HEK293 (cell line): Measurements from ENCODE around the gene PAX2.

ENCODE experiments used
- CTCF ChIA-PET: fragments of 350-600 bp; formaldehyde crosslinking; extraction: SDS; loops from one replicate; lab custom pipeline; 2021; ENCODE audit warnings: antibody characterized with exemption; lab: Yijun Ruan, JAX
- POLR2A ChIA-PET: fragments of 300-600 bp; formaldehyde crosslinking; extraction: SDS; loops from one replicate; lab custom pipeline; 2020; ENCODE audit warnings: antibody characterized with exemption, inconsistent platforms; lab: Yijun Ruan, JAX
- H3K27ac ChIP-seq: fragments of 200-500 bp; sonication (Bioruptor generic); 2 replicates; pipeline ENCODE4 v1.5.1; 2014; ENCODE audit warnings: low read depth, low read length, control low read depth, inconsistent platforms; ENCODE audit errors: extremely low read depth
- H3K36me3 ChIP-seq, 2 experiments: fragments of 200-500 bp in 1 of 2; sonication (Bioruptor generic) in 1 of 2; 1 replicate in 1 of 2; 2 replicates in 1 of 2; pipeline ENCODE4 v1.5.1; 2014 to 2017; ENCODE audit warnings: inconsistent platforms in 2 of 2, low read length in 2 of 2; ENCODE audit not compliant: control insufficient read depth in 2 of 2, insufficient read depth in 1 of 2
- H3K4me1 ChIP-seq: fragments of 200-500 bp; sonication (Bioruptor generic); 2 replicates; pipeline ENCODE4 v1.5.1; 2014; ENCODE audit warnings: mild to moderate bottlenecking, low read length, inconsistent platforms; ENCODE audit not compliant: control insufficient read depth, insufficient read depth
- H3K4me3 ChIP-seq: 2 replicates; pipeline ENCODE4 v1.5.1; 2011; ENCODE audit warnings: low read depth, mild to moderate bottlenecking, control low read depth, low read length, moderate library complexity
- H3K9me3 ChIP-seq: fragments of 200-500 bp; sonication (Bioruptor generic); 2 replicates; pipeline ENCODE4 v1.5.1; 2014; ENCODE audit warnings: low read depth, low read length, inconsistent platforms; ENCODE audit not compliant: control insufficient read depth, insufficient read depth
- KLF16 ChIP-seq: fragments of 450-650 bp; formaldehyde crosslinking; IDR thresholded peaks from 2 replicates; pipeline ENCODE4 v1.5.1; 2017; ENCODE audit warnings: missing biosample characterization, missing genetic modification characterization
- SCRT1 ChIP-seq: fragments of 450-650 bp; formaldehyde crosslinking; IDR thresholded peaks from 2 replicates; pipeline ENCODE4 v1.5.1; 2016; ENCODE audit warnings: missing biosample characterization, missing genetic modification characterization, borderline replicate concordance
- SCRT2 ChIP-seq: fragments of 450-650 bp; formaldehyde crosslinking; IDR thresholded peaks from 2 replicates; pipeline ENCODE4 v1.5.1; 2016; ENCODE audit warnings: missing biosample characterization, missing genetic modification characterization
- TRIM28 ChIP-seq: IDR thresholded peaks from 2 replicates; pipeline ENCODE4 v1.6.1; 2011; ENCODE audit warnings: low read length, control low read depth, borderline replicate concordance
- ZFP69B ChIP-seq: fragments of 450-650 bp; formaldehyde crosslinking; IDR thresholded peaks from 2 replicates; pipeline ENCODE4 v1.5.1; 2016; ENCODE audit warnings: missing biosample characterization, missing genetic modification characterization
- ZNF112 ChIP-seq: fragments of 450-650 bp; formaldehyde crosslinking; IDR thresholded peaks from 2 replicates; pipeline ENCODE4 v1.5.0; 2017; ENCODE audit warnings: missing biosample characterization, missing genetic modification characterization
- ZNF16 ChIP-seq: fragments of 450-650 bp; formaldehyde crosslinking; IDR thresholded peaks from 2 replicates; pipeline ENCODE4 v1.5.1; 2016; ENCODE audit warnings: low read depth, missing biosample characterization, missing genetic modification characterization
- ZNF266 ChIP-seq: fragments of 450-650 bp; formaldehyde crosslinking; IDR thresholded peaks from 2 replicates; pipeline ENCODE4 v1.5.1; 2016; ENCODE audit warnings: missing biosample characterization, missing genetic modification characterization, low read depth
- ZNF311 ChIP-seq: fragments of 450-650 bp; formaldehyde crosslinking; IDR thresholded peaks from 2 replicates; pipeline ENCODE4 v1.5.1; 2017; ENCODE audit warnings: missing biosample characterization, missing genetic modification characterization, borderline replicate concordance
- ZNF510 ChIP-seq: fragments of 450-650 bp; formaldehyde crosslinking; IDR thresholded peaks from 2 replicates; pipeline ENCODE4 v1.5.1; 2018; ENCODE audit warnings: mild to moderate bottlenecking, missing genetic modification characterization, missing biosample characterization; ENCODE audit not compliant: insufficient replicate concordance
- ZNF521 ChIP-seq: fragments of 450-650 bp; formaldehyde crosslinking; IDR thresholded peaks from 2 replicates; pipeline ENCODE4 v1.5.1; 2017; ENCODE audit warnings: missing biosample characterization, mild to moderate bottlenecking, missing genetic modification characterization
- ZNF837 ChIP-seq: fragments of 450-650 bp; formaldehyde crosslinking; IDR thresholded peaks from 2 replicates; pipeline ENCODE4 v1.5.1; 2016; ENCODE audit warnings: missing biosample characterization, missing genetic modification characterization
- ZXDB ChIP-seq: fragments of 450-650 bp; formaldehyde crosslinking; IDR thresholded peaks from 2 replicates; pipeline ENCODE4 v1.5.1; 2016; ENCODE audit warnings: missing biosample characterization, missing genetic modification characterization
- TF ChIP-seq, protein P1 (sequence below): fragments of 450-650 bp; IDR thresholded peaks from 2 replicates; pipeline ENCODE4 v1.5.1; 2018; ENCODE audit warnings: missing biosample characterization, missing genetic modification characterization
- TF ChIP-seq, protein P2 (sequence below): fragments of 450-650 bp; formaldehyde crosslinking; optimal IDR thresholded peaks from 2 replicates; pipeline ENCODE3; 2016; ENCODE audit warnings: missing biosample characterization, mild to moderate bottlenecking, missing genetic modification characterization
- TF ChIP-seq, protein P3 (sequence below): fragments of 450-650 bp; formaldehyde crosslinking; conservative IDR thresholded peaks from 2 replicates; pipeline ENCODE4 v1.5.1; 2016; ENCODE audit warnings: low read depth, missing biosample characterization, missing genetic modification characterization
- TF ChIP-seq, protein P4 (sequence below): fragments of 450-650 bp; formaldehyde crosslinking; IDR thresholded peaks from 2 replicates; pipeline ENCODE4 v1.5.1; 2016; ENCODE audit warnings: missing biosample characterization, missing genetic modification characterization
- TF ChIP-seq, protein P5 (sequence below): fragments of 450-650 bp; formaldehyde crosslinking; IDR thresholded peaks from 2 replicates; pipeline ENCODE4 v1.5.1; 2016; ENCODE audit warnings: missing biosample characterization, missing genetic modification characterization, borderline replicate concordance

PAX2 gene

DNA sequence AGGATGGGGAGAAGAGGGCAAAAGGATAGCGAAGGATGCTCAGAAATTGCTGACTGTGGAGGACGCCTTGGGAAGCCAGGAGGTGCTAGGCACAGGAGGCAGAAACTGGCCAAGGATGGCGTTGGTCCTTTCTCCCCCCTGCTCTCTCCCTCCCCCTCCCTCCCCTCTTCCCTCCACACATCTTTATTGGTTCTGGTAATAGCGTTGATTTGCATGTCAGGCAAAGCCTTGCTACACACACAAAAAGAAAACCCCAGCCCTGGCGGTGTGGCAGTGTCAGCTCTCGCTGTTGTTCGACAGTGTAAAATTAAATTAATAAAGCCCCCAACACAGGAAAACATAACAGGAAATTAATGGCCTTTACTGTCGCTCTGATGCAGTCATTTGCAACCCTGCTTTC lies 47.2 kb downstream of the PAX2 start:
- CTCF ChIA-PET: no interaction called here
- H3K9me3 ChIP-seq: no peaks in the 10 kb centered on the region
- H3K27ac ChIP-seq: no peak overlapping the region
- TF ChIP-seq ZNF311 (tag by site-specific recombination) (no peak), ZXDB (tag by site-specific recombination) (no peak), TRIM28 (no peak), KLF16 (tag by site-specific recombination) (no peak), ZFP69B (tag by site-specific recombination) (no peak), ZNF510 (tag by site-specific recombination) (no peak), ZNF112 (tag by site-specific recombination) (no peak), SCRT2 (tag by site-specific recombination) (no peak), SCRT1 (tag by site-specific recombination) (no peak), ZNF16 (tag by site-specific recombination) (no peak), ZNF837 (tag by site-specific recombination) (no peak), ZNF521 (tag by site-specific recombination) (no peak), ZNF266 (tag by site-specific recombination) (no peak)
- TF ChIP-seq, protein P1, sequence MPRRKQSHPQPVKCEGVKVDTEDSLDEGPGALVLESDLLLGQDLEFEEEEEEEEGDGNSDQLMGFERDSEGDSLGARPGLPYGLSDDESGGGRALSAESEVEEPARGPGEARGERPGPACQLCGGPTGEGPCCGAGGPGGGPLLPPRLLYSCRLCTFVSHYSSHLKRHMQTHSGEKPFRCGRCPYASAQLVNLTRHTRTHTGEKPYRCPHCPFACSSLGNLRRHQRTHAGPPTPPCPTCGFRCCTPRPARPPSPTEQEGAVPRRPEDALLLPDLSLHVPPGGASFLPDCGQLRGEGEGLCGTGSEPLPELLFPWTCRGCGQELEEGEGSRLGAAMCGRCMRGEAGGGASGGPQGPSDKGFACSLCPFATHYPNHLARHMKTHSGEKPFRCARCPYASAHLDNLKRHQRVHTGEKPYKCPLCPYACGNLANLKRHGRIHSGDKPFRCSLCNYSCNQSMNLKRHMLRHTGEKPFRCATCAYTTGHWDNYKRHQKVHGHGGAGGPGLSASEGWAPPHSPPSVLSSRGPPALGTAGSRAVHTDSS (tag by site-specific recombination): no peak
- TF ChIP-seq, protein P2, sequence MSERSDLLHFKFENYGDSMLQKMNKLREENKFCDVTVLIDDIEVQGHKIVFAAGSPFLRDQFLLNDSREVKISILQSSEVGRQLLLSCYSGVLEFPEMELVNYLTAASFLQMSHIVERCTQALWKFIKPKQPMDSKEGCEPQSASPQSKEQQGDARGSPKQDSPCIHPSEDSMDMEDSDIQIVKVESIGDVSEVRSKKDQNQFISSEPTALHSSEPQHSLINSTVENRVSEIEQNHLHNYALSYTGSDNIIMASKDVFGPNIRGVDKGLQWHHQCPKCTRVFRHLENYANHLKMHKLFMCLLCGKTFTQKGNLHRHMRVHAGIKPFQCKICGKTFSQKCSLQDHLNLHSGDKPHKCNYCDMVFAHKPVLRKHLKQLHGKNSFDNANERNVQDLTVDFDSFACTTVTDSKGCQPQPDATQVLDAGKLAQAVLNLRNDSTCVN: no peak
- TF ChIP-seq, protein P3, sequence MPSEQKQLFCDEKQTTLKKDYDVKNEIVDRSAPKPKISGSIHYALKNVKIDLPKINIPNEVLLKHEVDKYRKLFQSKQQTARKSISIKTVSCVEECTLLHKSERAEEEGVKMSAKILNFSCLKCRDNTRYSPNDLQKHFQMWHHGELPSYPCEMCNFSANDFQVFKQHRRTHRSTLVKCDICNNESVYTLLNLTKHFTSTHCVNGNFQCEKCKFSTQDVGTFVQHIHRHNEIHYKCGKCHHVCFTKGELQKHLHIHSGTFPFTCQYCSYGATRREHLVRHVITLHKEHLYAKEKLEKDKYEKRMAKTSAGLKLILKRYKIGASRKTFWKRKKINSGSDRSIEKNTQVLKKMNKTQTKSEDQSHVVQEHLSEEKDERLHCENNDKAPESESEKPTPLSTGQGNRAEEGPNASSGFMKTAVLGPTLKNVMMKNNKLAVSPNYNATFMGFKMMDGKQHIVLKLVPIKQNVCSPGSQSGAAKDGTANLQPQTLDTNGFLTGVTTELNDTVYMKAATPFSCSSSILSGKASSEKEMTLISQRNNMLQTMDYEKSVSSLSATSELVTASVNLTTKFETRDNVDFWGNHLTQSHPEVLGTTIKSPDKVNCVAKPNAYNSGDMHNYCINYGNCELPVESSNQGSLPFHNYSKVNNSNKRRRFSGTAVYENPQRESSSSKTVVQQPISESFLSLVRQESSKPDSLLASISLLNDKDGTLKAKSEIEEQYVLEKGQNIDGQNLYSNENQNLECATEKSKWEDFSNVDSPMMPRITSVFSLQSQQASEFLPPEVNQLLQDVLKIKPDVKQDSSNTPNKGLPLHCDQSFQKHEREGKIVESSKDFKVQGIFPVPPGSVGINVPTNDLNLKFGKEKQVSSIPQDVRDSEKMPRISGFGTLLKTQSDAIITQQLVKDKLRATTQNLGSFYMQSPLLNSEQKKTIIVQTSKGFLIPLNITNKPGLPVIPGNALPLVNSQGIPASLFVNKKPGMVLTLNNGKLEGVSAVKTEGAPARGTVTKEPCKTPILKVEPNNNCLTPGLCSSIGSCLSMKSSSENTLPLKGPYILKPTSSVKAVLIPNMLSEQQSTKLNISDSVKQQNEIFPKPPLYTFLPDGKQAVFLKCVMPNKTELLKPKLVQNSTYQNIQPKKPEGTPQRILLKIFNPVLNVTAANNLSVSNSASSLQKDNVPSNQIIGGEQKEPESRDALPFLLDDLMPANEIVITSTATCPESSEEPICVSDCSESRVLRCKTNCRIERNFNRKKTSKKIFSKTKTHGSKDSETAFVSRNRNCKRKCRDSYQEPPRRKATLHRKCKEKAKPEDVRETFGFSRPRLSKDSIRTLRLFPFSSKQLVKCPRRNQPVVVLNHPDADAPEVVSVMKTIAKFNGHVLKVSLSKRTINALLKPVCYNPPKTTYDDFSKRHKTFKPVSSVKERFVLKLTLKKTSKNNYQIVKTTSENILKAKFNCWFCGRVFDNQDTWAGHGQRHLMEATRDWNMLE: no peak
- TF ChIP-seq, protein P4, sequence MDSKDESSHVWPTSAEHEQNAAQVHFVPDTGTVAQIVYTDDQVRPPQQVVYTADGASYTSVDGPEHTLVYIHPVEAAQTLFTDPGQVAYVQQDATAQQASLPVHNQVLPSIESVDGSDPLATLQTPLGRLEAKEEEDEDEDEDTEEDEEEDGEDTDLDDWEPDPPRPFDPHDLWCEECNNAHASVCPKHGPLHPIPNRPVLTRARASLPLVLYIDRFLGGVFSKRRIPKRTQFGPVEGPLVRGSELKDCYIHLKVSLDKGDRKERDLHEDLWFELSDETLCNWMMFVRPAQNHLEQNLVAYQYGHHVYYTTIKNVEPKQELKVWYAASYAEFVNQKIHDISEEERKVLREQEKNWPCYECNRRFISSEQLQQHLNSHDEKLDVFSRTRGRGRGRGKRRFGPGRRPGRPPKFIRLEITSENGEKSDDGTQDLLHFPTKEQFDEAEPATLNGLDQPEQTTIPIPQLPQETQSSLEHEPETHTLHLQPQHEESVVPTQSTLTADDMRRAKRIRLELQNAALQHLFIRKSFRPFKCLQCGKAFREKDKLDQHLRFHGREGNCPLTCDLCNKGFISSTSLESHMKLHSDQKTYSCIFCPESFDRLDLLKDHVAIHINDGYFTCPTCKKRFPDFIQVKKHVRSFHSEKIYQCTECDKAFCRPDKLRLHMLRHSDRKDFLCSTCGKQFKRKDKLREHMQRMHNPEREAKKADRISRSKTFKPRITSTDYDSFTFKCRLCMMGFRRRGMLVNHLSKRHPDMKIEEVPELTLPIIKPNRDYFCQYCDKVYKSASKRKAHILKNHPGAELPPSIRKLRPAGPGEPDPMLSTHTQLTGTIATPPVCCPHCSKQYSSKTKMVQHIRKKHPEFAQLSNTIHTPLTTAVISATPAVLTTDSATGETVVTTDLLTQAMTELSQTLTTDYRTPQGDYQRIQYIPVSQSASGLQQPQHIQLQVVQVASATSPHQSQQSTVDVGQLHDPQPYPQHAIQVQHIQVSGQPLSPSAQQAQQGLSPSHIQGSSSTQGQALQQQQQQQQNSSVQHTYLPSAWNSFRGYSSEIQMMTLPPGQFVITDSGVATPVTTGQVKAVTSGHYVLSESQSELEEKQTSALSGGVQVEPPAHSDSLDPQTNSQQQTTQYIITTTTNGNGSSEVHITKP (tag by site-specific recombination): no peak
- TF ChIP-seq, protein P5, sequence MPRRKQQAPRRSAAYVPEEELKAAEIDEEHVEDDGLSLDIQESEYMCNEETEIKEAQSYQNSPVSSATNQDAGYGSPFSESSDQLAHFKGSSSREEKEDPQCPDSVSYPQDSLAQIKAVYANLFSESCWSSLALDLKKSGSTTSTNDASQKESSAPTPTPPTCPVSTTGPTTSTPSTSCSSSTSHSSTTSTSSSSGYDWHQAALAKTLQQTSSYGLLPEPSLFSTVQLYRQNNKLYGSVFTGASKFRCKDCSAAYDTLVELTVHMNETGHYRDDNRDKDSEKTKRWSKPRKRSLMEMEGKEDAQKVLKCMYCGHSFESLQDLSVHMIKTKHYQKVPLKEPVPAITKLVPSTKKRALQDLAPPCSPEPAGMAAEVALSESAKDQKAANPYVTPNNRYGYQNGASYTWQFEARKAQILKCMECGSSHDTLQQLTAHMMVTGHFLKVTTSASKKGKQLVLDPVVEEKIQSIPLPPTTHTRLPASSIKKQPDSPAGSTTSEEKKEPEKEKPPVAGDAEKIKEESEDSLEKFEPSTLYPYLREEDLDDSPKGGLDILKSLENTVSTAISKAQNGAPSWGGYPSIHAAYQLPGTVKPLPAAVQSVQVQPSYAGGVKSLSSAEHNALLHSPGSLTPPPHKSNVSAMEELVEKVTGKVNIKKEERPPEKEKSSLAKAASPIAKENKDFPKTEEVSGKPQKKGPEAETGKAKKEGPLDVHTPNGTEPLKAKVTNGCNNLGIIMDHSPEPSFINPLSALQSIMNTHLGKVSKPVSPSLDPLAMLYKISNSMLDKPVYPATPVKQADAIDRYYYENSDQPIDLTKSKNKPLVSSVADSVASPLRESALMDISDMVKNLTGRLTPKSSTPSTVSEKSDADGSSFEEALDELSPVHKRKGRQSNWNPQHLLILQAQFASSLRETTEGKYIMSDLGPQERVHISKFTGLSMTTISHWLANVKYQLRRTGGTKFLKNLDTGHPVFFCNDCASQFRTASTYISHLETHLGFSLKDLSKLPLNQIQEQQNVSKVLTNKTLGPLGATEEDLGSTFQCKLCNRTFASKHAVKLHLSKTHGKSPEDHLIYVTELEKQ (tag by site-specific recombination): no peak
- no peaks in the 10 kb centered on the region for H3K36me3 ChIP-seq
- POLR2A ChIA-PET: no interaction called here
- H3K4me3 ChIP-seq: no peak overlapping the region
- H3K4me1 ChIP-seq: no peaks in the 10 kb centered on the region
